Kidney capillary endothelial cell (primary cell): ENCODE results near the gene OR2A12.
"Not testable (repeated sequence)": the region's sequence is repeated elsewhere in the genome, so short reads cannot be mapped to it uniquely, and the experiment has no call there.

Experiments used
- DNase-seq: peaks from one replicate; pipeline ENCODE4 v3.0.0-alpha.2; 2018; ENCODE audit warnings: low spot score

The OR2A12 gene

GRCh38 chr7:144118341-144118740, 32.3 kb downstream of the OR2A12 start:
- no peak for DNase-seq

- DNase-seq: no peak
These were observed 36.8 kb downstream of the OR2A12 start, which contains the start of gene OR2A14 for GRCh38 chr7:144122876-144123275. OR2A14 (plus strand) TSS chr7:144123176; CDS start chr7:144129113, 5,937 bp downstream.

GRCh38 chr7:144127714-144128334, 41.7 kb downstream of the OR2A12 start:
- DNase-seq: peak; percentile 68

GRCh38 chr7:144129601-144130000, 43.5 kb downstream of the OR2A12 start:
- not testable (repeated sequence) for DNase-seq

GRCh38 chr7:144130730-144131129, 44.7 kb downstream of the OR2A12 start:
- DNase-seq: no peak

- DNase-seq: no peak
These were observed 46.2 kb downstream of the OR2A12 start for GRCh38 chr7:144132262-144132661.

- DNase-seq: no peak
These were observed 47.2 kb downstream of the OR2A12 start for GRCh38 chr7:144133307-144133706.

- no peak for DNase-seq
These were observed 48.0 kb downstream of the OR2A12 start for GRCh38 chr7:144134116-144134515.

GRCh38 chr7:144137501-144137900, 51.4 kb downstream of the OR2A12 start:
- DNase-seq: no peak

GRCh38 chr7:144142187-144142586, 56.1 kb downstream of the OR2A12 start:
- no peak for DNase-seq

GRCh38 chr7:144144426-144144825, 58.3 kb downstream of the OR2A12 start:
- no peak for DNase-seq

GRCh38 chr7:144148224-144148827, 62.2 kb downstream of the OR2A12 start:
- DNase-seq: no peak
